Lower leg skin (tissue), 3 donors: ENCODE data around the gene PCYOX1L.

ENCODE experiments used
- CTCF ChIP-seq, 3 donors: fragments of 450-650 bp; IDR thresholded peaks; one replicate each; pipeline ENCODE4 v1.5.1; 2016; ENCODE audit warnings: antibody characterized with exemption in 3 of 3, mild to moderate bottlenecking in 3 of 3, moderate library complexity in 2 of 3
- POLR2A ChIP-seq, 2 donors: fragments of 450-650 bp; IDR thresholded peaks; one replicate each; pipeline ENCODE4 v1.6.1; 2016 to 2017; ENCODE audit warnings: antibody characterized with exemption in 2 of 2, mild to moderate bottlenecking in 1 of 2, moderate library complexity in 1 of 2

- TF ChIP-seq CTCF (IDR thresholded peaks at IDR 0.05) (no peak), POLR2A (IDR thresholded peaks at IDR 0.05) (no peak)
These were observed 57.5 kb downstream of the PCYOX1L start for GRCh38 chr5:149415066-149415967.
